ENCODE measurements around the gene GRAMD1B.

Gene GRAMD1B

GRCh38 chr11:123535401-123535800 lies 105.3 kb downstream of the GRAMD1B start:
- no peak overlapping the region for H3K4me3 ChIP-seq (ENCODE audit: low read length)
- H3K4me1 ChIP-seq (ENCODE audit: control insufficient read depth, low read depth, low read length), result peaks cover 42% of the 10 kb centered on the region
- no peak overlapping the region for H3K27ac ChIP-seq (ENCODE audit: low read length)
- no peaks in the 10 kb centered on the region for H3K36me3 ChIP-seq (ENCODE audit: control insufficient read depth, low read depth, low read length)
- H3K27me3 ChIP-seq (ENCODE audit: control insufficient read depth, insufficient read depth, low read length), result no peaks in the 10 kb centered on the region
- H3K9ac ChIP-seq (ENCODE audit: low read length), result no peak overlapping the region
- H3K9me3 ChIP-seq (ENCODE audit: control insufficient read depth, low read depth, low read length), result no peaks in the 10 kb centered on the region

GRCh38 chr11:123536690-123537437 lies 106.8 kb downstream of the GRAMD1B start:
- peak overlapping the region; percentile 60 for H3K27ac ChIP-seq (ENCODE audit: low read length)

GRCh38 chr11:123537726-123538125 lies 107.7 kb downstream of the GRAMD1B start:
- H3K9ac ChIP-seq (ENCODE audit: low read length), result no peak overlapping the region
- H3K27ac ChIP-seq (ENCODE audit: low read length), result peak overlapping the region; percentile 10

More at GRCh38 chr11:123536690-123537437, 106.8 kb downstream of the GRAMD1B start:
- Histone ChIP-seq H3K4me1 (ENCODE audit: control insufficient read depth, low read depth, low read length) (peaks cover 35% of the 10 kb centered on the region), H3K27me3 (ENCODE audit: control insufficient read depth, insufficient read depth, low read length) (no peaks in the 10 kb centered on the region), H3K4me3 (ENCODE audit: low read length) (peak overlapping the region; percentile 6), H3K9me3 (ENCODE audit: control insufficient read depth, low read depth, low read length) (no peaks in the 10 kb centered on the region), H3K36me3 (ENCODE audit: control insufficient read depth, low read depth, low read length) (no peaks in the 10 kb centered on the region), H3K9ac (ENCODE audit: low read length) (peak overlapping the region; percentile 5)

GRCh38 chr11:123543797-123544196 lies 113.7 kb downstream of the GRAMD1B start:
- no peak overlapping the region for H3K9ac ChIP-seq (ENCODE audit: low read length)
- H3K4me1 ChIP-seq (ENCODE audit: control insufficient read depth, low read depth, low read length), result no peaks in the 10 kb centered on the region
- H3K27me3 ChIP-seq (ENCODE audit: control insufficient read depth, insufficient read depth, low read length), result no peaks in the 10 kb centered on the region
- H3K36me3 ChIP-seq (ENCODE audit: control insufficient read depth, low read depth, low read length), result no peaks in the 10 kb centered on the region
- no peaks in the 10 kb centered on the region for H3K9me3 ChIP-seq (ENCODE audit: control insufficient read depth, low read depth, low read length)
- H3K27ac ChIP-seq (ENCODE audit: low read length), result no peak overlapping the region
- H3K4me3 ChIP-seq (ENCODE audit: low read length), result no peak overlapping the region

More at GRCh38 chr11:123537726-123538125, 107.7 kb downstream of the GRAMD1B start:
- H3K4me1 ChIP-seq (ENCODE audit: control insufficient read depth, low read depth, low read length), result peaks cover 35% of the 10 kb centered on the region
- no peaks in the 10 kb centered on the region for H3K27me3 ChIP-seq (ENCODE audit: control insufficient read depth, insufficient read depth, low read length)
- no peaks in the 10 kb centered on the region for H3K9me3 ChIP-seq (ENCODE audit: control insufficient read depth, low read depth, low read length)
- no peaks in the 10 kb centered on the region for H3K36me3 ChIP-seq (ENCODE audit: control insufficient read depth, low read depth, low read length)
- peak overlapping the region; percentile 6 for H3K4me3 ChIP-seq (ENCODE audit: low read length)

- Histone ChIP-seq H3K27ac (ENCODE audit: low read length) (no peak overlapping the region), H3K27me3 (ENCODE audit: control insufficient read depth, insufficient read depth, low read length) (no peaks in the 10 kb centered on the region), H3K9ac (ENCODE audit: low read length) (no peak overlapping the region), H3K4me1 (ENCODE audit: control insufficient read depth, low read depth, low read length) (no peaks in the 10 kb centered on the region), H3K36me3 (ENCODE audit: control insufficient read depth, low read depth, low read length) (no peaks in the 10 kb centered on the region), H3K4me3 (ENCODE audit: low read length) (no peak overlapping the region), H3K9me3 (ENCODE audit: control insufficient read depth, low read depth, low read length) (no peaks in the 10 kb centered on the region)
Measured at GRCh38 chr11:123544631-123545375, 114.7 kb downstream of the GRAMD1B start.

GRCh38 chr11:123545726-123546270 lies 115.7 kb downstream of the GRAMD1B start:
- Histone ChIP-seq H3K27me3 (ENCODE audit: control insufficient read depth, insufficient read depth, low read length) (no peaks in the 10 kb centered on the region), H3K4me3 (ENCODE audit: low read length) (no peak overlapping the region), H3K36me3 (ENCODE audit: control insufficient read depth, low read depth, low read length) (no peaks in the 10 kb centered on the region), H3K27ac (ENCODE audit: low read length) (no peak overlapping the region), H3K9ac (ENCODE audit: low read length) (no peak overlapping the region), H3K9me3 (ENCODE audit: control insufficient read depth, low read depth, low read length) (no peaks in the 10 kb centered on the region), H3K4me1 (ENCODE audit: control insufficient read depth, low read depth, low read length) (peaks cover 5% of the 10 kb centered on the region)

GRCh38 chr11:123546515-123546914 lies 116.4 kb downstream of the GRAMD1B start:
- Histone ChIP-seq H3K27ac (ENCODE audit: low read length) (no peak overlapping the region), H3K9ac (ENCODE audit: low read length) (no peak overlapping the region), H3K9me3 (ENCODE audit: control insufficient read depth, low read depth, low read length) (no peaks in the 10 kb centered on the region), H3K27me3 (ENCODE audit: control insufficient read depth, insufficient read depth, low read length) (no peaks in the 10 kb centered on the region), H3K4me3 (ENCODE audit: low read length) (no peak overlapping the region), H3K36me3 (ENCODE audit: control insufficient read depth, low read depth, low read length) (no peaks in the 10 kb centered on the region), H3K4me1 (ENCODE audit: control insufficient read depth, low read depth, low read length) (peaks cover 5% of the 10 kb centered on the region)

- Histone ChIP-seq H3K27me3 (ENCODE audit: control insufficient read depth, insufficient read depth, low read length) (no peaks in the 10 kb centered on the region), H3K9ac (ENCODE audit: low read length) (no peak overlapping the region), H3K36me3 (ENCODE audit: control insufficient read depth, low read depth, low read length) (no peaks in the 10 kb centered on the region), H3K9me3 (ENCODE audit: control insufficient read depth, low read depth, low read length) (no peaks in the 10 kb centered on the region), H3K4me3 (ENCODE audit: low read length) (no peak overlapping the region), H3K27ac (ENCODE audit: low read length) (no peak overlapping the region), H3K4me1 (ENCODE audit: control insufficient read depth, low read depth, low read length) (peaks cover 5% of the 10 kb centered on the region)
Measured at GRCh38 chr11:123547180-123547579, 117.1 kb downstream of the GRAMD1B start.

GRCh38 chr11:123548774-123549173 lies 118.7 kb downstream of the GRAMD1B start:
- Histone ChIP-seq H3K4me3 (ENCODE audit: low read length) (no peak overlapping the region), H3K27me3 (ENCODE audit: control insufficient read depth, insufficient read depth, low read length) (no peaks in the 10 kb centered on the region), H3K4me1 (ENCODE audit: control insufficient read depth, low read depth, low read length) (peaks cover 5% of the 10 kb centered on the region), H3K9ac (ENCODE audit: low read length) (no peak overlapping the region), H3K36me3 (ENCODE audit: control insufficient read depth, low read depth, low read length) (no peaks in the 10 kb centered on the region), H3K9me3 (ENCODE audit: control insufficient read depth, low read depth, low read length) (no peaks in the 10 kb centered on the region), H3K27ac (ENCODE audit: low read length) (no peak overlapping the region)

GRCh38 chr11:123549926-123550917 lies 120.2 kb downstream of the GRAMD1B start:
- Histone ChIP-seq H3K9me3 (ENCODE audit: control insufficient read depth, low read depth, low read length) (no peaks in the 10 kb centered on the region), H3K4me1 (ENCODE audit: control insufficient read depth, low read depth, low read length) (peaks cover 5% of the 10 kb centered on the region), H3K4me3 (ENCODE audit: low read length) (no peak overlapping the region), H3K27me3 (ENCODE audit: control insufficient read depth, insufficient read depth, low read length) (no peaks in the 10 kb centered on the region), H3K27ac (ENCODE audit: low read length) (no peak overlapping the region), H3K9ac (ENCODE audit: low read length) (no peak overlapping the region), H3K36me3 (ENCODE audit: control insufficient read depth, low read depth, low read length) (no peaks in the 10 kb centered on the region)

- H3K4me1 ChIP-seq (ENCODE audit: control insufficient read depth, low read depth, low read length), result peaks cover 5% of the 10 kb centered on the region
- H3K4me3 ChIP-seq (ENCODE audit: low read length), result no peak overlapping the region
- H3K9me3 ChIP-seq (ENCODE audit: control insufficient read depth, low read depth, low read length), result no peaks in the 10 kb centered on the region
- no peak overlapping the region for H3K9ac ChIP-seq (ENCODE audit: low read length)
- no peak overlapping the region for H3K27ac ChIP-seq (ENCODE audit: low read length)
- H3K36me3 ChIP-seq (ENCODE audit: control insufficient read depth, low read depth, low read length), result no peaks in the 10 kb centered on the region
- no peaks in the 10 kb centered on the region for H3K27me3 ChIP-seq (ENCODE audit: control insufficient read depth, insufficient read depth, low read length)
Measured at GRCh38 chr11:123551079-123551478, 121.0 kb downstream of the GRAMD1B start.

All from iPS-18a (cell line).